ENCODE measurements around the gene RHOH. TPM values are rescaled to one million over a fixed set of nuclear protein-coding genes. Genes with fewer than 3 reads are reported as not detected.

The RHOH gene
- total and polyA plus RNA-seq, 2 experiments from 2014 or later, result not detected

DNA sequence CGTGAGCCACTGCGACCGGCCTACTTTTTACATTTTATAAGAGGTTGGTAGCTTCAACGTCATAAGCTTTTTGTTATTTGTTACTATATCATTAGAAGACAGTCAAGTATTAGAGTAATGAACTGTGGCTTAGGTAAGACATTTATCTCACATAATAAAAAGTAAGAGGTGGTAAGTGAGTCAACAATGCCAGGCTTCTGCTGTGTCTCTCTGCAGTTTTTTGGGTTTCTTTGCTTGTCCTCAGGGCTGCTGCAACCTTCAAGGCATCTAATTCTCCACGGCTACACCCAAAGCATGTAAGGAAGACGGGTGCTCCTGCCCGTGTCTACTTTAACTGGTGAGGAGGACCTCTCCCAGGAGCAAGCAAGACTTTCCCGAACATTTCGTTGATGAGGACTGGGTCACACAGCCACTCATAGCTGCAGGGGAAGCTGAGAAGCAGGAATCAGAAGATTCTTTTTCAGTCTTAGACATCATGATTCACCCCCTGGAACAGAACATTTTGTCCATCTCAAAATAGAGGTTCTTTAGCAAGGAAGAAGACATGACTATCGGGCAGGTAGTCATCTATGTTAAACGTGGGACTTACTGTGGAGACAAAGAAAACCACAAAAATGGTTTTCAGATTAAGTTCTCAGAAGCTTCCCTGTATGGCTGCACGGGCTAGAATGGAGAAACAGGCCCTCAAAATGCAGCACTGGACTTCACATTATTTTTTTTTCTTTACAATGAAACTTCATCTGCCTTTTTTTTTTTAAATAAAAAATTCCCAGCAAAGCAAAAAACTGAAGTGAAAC lies 13.0 kb upstream of the RHOH start:
- H3K27ac ChIP-seq, result peak overlapping the region; percentile 44
- DNase-seq, result peak; percentile 60
- no peaks in the 10 kb centered on the region for H3K9me3 ChIP-seq (ENCODE audit: low read depth)
- 69 to 72% methylated on average over 12 of the region's 12 CpGs for WGBS, 2 experiments (ENCODE audit: low coverage in 1 of 2, low lambda C conversion rate in 2 of 2, missing lambda C conversion rate in 2 of 2)
- H3K9me2 ChIP-seq (ENCODE audit: insufficient read depth), result no peaks in the 10 kb centered on the region
- H3K4me2 ChIP-seq (ENCODE audit: unreplicated experiment), result peak overlapping the region; percentile 25
- H3K9ac ChIP-seq, result no peak overlapping the region
- H3K79me2 ChIP-seq (ENCODE audit: insufficient read depth), result no peaks in the 10 kb centered on the region
- H3K36me3 ChIP-seq (ENCODE audit: low read depth), result no peaks in the 10 kb centered on the region
- H3K27me3 ChIP-seq (replicated peaks; ENCODE audit: insufficient read depth), result no peaks in the 10 kb centered on the region
- peak overlapping the region; percentile 37 for H2AFZ ChIP-seq
- H3K4me3 ChIP-seq, result no peak overlapping the region
- no peaks in the 10 kb centered on the region for H4K20me1 ChIP-seq (ENCODE audit: insufficient read depth)
- in situ Hi-C loops (cut with MboI), result no loop called here
- no peak for TF ChIP-seq EZH2 (IDR thresholded peaks at IDR 0.05; ENCODE audit: insufficient read depth, poor library complexity, severe bottlenecking)
- no peak for TF ChIP-seq EZH2phosphoT487 (IDR thresholded peaks at IDR 0.05; ENCODE audit: insufficient read depth, low read depth)
- peaks cover 29% of the 10 kb centered on the region for H3F3A ChIP-seq (ENCODE audit: insufficient read depth)
- H3K4me1 ChIP-seq (ENCODE audit: insufficient read depth), result peaks cover 35% of the 10 kb centered on the region

DNA sequence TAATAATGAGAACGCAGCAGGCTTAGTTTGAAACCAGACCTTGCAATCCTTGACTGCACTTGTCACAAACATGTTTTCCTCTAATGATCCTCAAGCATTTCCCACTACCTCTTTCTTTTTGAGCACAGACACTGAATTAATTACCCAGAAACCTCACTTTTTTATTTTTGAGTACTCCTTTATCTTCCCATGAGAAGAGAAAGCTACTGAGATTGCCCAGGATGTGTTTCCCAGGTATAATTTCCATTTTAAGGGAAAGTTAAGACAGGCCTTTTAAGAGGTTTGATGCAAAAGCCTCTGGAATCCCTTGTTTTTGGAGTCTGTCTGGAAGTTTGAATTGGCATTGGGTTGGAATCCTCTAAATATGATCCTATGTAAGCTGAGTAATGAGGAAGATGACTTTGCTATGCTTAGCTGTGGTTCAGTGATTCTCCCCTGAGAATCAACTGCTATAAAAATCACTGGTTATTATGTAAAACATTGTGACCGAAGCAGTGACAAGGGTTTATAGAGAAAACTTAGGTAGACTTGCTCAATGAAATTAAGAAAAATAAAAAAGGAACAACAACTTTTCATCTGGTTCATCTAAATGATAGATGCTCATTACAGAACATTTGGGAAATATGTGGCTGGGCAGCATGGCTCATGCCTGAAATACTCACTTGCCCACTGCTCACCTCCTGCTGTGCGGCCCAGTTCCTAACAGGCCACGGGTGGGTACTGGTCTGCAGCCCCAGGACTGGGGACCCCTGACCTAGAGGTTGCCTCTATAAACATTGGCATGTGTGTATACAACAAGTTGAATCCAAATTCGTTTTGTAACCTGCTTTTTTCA lies 10.8 kb upstream of the RHOH start:
- H4K20me1 ChIP-seq (ENCODE audit: insufficient read depth), result no peaks in the 10 kb centered on the region
- peaks cover 24% of the 10 kb centered on the region for H3K4me1 ChIP-seq (ENCODE audit: insufficient read depth)
- no peak overlapping the region for H3K4me3 ChIP-seq
- H3K79me2 ChIP-seq (ENCODE audit: insufficient read depth), result no peaks in the 10 kb centered on the region
- peak overlapping the region; percentile 56 for H3K27ac ChIP-seq
- in situ Hi-C loops (cut with MboI), result no loop called here
- peaks cover 22% of the 10 kb centered on the region for H3F3A ChIP-seq (ENCODE audit: insufficient read depth)
- H3K36me3 ChIP-seq (ENCODE audit: low read depth), result no peaks in the 10 kb centered on the region
- 70 to 72% methylated on average over 5 of the region's 5 CpGs for WGBS, 2 experiments (ENCODE audit: low coverage in 1 of 2, low lambda C conversion rate in 2 of 2, missing lambda C conversion rate in 2 of 2)
- H3K9me2 ChIP-seq (ENCODE audit: insufficient read depth), result no peaks in the 10 kb centered on the region
- DNase-seq, result peak; percentile 59
- TF ChIP-seq EZH2phosphoT487 (IDR thresholded peaks at IDR 0.05; ENCODE audit: insufficient read depth, low read depth) (no peak), EZH2 (IDR thresholded peaks at IDR 0.05; ENCODE audit: insufficient read depth, poor library complexity, severe bottlenecking) (no peak)
- no peaks in the 10 kb centered on the region for H3K27me3 ChIP-seq (replicated peaks; ENCODE audit: insufficient read depth)
- peak overlapping the region; percentile 39 for H2AFZ ChIP-seq
- H3K9ac ChIP-seq, result peak overlapping the region; percentile 24; the same call in 1 of the 2 replicates
- peak overlapping the region; percentile 11 for H3K4me2 ChIP-seq (ENCODE audit: unreplicated experiment)
- no peaks in the 10 kb centered on the region for H3K9me3 ChIP-seq (ENCODE audit: low read depth)

DNA sequence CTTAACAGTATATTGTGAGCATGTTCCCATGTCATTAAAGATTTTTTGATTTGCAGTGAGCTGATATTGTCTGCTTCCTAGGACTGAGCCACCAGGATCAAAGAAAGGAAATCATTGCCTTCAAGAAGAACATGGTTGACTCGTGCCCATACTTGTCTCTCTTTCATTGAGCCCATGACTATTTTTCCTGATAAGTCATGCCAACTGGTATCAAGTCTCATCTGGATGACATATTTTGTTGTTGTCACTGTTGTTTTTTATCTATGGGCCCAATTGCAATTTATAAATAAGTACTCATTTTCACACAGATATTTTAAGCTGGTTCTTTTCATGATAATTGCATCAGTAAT lies 10.2 kb upstream of the RHOH start:
- no peak for DNase-seq
- Histone ChIP-seq H3K79me2 (ENCODE audit: insufficient read depth) (no peaks in the 10 kb centered on the region), H3F3A (ENCODE audit: insufficient read depth) (peaks cover 22% of the 10 kb centered on the region), H4K20me1 (ENCODE audit: insufficient read depth) (no peaks in the 10 kb centered on the region), H3K9me2 (ENCODE audit: insufficient read depth) (no peaks in the 10 kb centered on the region), H3K27me3 (replicated peaks; ENCODE audit: insufficient read depth) (no peaks in the 10 kb centered on the region), H3K4me2 (ENCODE audit: unreplicated experiment) (no peak overlapping the region), H3K27ac (no peak overlapping the region), H3K4me3 (no peak overlapping the region), H3K4me1 (ENCODE audit: insufficient read depth) (peaks cover 24% of the 10 kb centered on the region), H3K36me3 (ENCODE audit: low read depth) (no peaks in the 10 kb centered on the region), H2AFZ (no peak overlapping the region), H3K9ac (no peak overlapping the region), H3K9me3 (ENCODE audit: low read depth) (no peaks in the 10 kb centered on the region)
- 100% methylated on average over 1 of the region's 1 CpG for WGBS, 2 experiments (ENCODE audit: low coverage in 1 of 2, low lambda C conversion rate in 2 of 2, missing lambda C conversion rate in 2 of 2)
- in situ Hi-C loops (cut with MboI), result no loop called here
- no peak for TF ChIP-seq EZH2 (IDR thresholded peaks at IDR 0.05; ENCODE audit: insufficient read depth, poor library complexity, severe bottlenecking)
- no peak for TF ChIP-seq EZH2phosphoT487 (IDR thresholded peaks at IDR 0.05; ENCODE audit: insufficient read depth, low read depth)

DNA sequence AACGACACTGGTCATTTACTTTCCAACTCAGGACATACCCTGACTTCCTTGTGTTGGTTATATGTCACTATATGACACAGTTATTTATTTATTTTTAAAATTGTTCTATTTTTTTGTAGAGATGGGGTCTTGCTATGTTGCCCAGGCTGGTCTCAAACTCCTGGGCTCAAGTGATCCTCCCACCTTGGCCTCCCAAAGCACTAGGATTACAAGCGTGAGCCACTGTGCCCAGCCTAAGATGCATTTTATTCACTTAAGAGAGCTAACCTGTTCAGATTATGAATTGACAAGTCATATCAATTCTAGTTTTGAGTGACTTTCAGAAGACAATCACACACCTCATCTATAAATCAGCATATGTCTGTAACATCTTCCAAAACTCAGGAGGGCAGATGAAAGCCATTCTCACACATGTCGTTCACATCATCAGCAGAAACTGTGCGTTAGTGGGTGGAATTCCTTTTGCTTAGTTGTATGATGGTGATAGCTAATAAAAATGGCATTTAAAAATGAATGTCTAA lies 9.4 kb upstream of the RHOH start:
- Histone ChIP-seq H3K4me3 (no peak overlapping the region), H3F3A (ENCODE audit: insufficient read depth) (peaks cover 22% of the 10 kb centered on the region), H3K9me3 (ENCODE audit: low read depth) (no peaks in the 10 kb centered on the region), H3K36me3 (ENCODE audit: low read depth) (no peaks in the 10 kb centered on the region), H3K9ac (no peak overlapping the region), H3K79me2 (ENCODE audit: insufficient read depth) (no peaks in the 10 kb centered on the region), H3K27me3 (replicated peaks; ENCODE audit: insufficient read depth) (no peaks in the 10 kb centered on the region), H4K20me1 (ENCODE audit: insufficient read depth) (no peaks in the 10 kb centered on the region), H2AFZ (no peak overlapping the region), H3K9me2 (ENCODE audit: insufficient read depth) (no peaks in the 10 kb centered on the region), H3K27ac (no peak overlapping the region), H3K4me2 (ENCODE audit: unreplicated experiment) (no peak overlapping the region), H3K4me1 (ENCODE audit: insufficient read depth) (peaks cover 24% of the 10 kb centered on the region)
- TF ChIP-seq EZH2 (IDR thresholded peaks at IDR 0.05; ENCODE audit: insufficient read depth, poor library complexity, severe bottlenecking), result no peak
- TF ChIP-seq EZH2phosphoT487 (IDR thresholded peaks at IDR 0.05; ENCODE audit: insufficient read depth, low read depth), result no peak
- no peak for DNase-seq
- in situ Hi-C loops (cut with MboI), result no loop called here
- 59 to 65% methylated on average over 4 of the region's 4 CpGs for WGBS, 2 experiments (ENCODE audit: low coverage in 1 of 2, low lambda C conversion rate in 2 of 2, missing lambda C conversion rate in 2 of 2)

All from GM23248 (cell line).